GM19397 (cell line): ENCODE measurements around the gene SCMH1.

ENCODE experiments used
- ATAC-seq: cut with Tn5 transposase; IDR thresholded peaks from one replicate; pipeline ENCODE4 v1.9.1; 2021; ENCODE audit warnings: mild to moderate bottlenecking, moderate library complexity; ENCODE audit not compliant: unreplicated experiment

SCMH1 gene

DNA sequence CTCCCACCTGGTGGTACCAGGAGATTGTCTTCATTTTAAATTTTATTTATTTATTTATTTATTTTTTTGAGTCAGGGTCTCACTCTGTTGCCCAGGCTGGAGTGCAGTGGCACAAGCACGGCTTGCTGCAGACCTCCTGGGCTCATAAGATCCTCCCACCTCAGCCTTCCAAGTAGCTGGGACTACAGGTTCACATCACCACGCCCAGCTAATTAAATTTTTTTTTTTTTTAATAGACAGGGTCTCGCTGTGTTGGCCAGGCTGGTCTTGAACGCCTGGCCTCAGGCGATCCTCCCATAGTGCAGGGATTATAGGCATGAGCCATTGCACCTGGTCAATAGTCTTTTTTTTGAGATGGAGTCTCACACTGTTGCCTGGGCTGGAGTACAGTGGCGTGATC lies 229.1 kb downstream of the SCMH1 start:
- ATAC-seq: no peak

DNA sequence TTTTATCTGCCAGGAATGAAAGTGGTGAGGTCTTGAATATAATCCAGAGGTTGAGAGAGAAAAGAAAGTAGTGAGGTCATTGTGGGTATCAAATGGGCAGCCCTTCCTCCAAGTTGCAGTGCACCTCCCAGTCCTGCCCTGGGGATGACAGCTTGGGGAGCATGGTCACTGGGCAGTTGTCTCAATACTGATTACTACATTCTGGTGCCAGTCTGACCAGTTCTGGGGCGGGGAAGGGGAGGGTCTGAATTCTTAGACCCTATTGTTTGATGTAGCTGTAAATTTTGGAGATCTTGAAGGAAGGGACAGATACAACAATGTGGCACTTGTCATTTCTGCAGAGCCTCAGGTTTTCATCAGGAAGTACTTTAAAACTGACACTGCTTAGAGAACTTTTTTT lies 231.8 kb downstream of the SCMH1 start:
- no peak for ATAC-seq

GRCh38 chr1:41009466-41009865 lies 232.6 kb downstream of the SCMH1 start:
- ATAC-seq: no peak

- no peak for ATAC-seq
Observed at GRCh38 chr1:41006942-41007865, 234.9 kb downstream of the SCMH1 start.

DNA sequence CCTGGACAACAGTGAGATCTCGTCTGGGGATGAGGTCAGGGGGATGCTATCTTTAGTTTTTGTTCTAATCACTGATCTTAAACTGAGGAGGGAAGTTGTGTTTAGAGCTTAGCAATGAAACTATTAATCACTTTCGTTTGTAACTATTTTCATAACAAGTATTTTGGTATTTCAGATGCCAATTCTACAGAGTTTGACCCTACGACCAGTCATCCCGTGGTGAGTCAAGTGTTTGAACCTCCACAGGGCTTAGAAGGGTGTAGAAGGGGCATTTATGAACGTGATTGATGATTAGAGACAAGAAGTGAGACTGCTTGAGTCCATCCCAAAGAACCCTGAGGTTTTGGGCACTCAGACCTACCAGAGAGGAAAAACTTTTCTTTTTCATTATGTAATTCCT lies 236.2 kb downstream of the SCMH1 start:
- ATAC-seq: no peak

GRCh38 chr1:41003640-41004220 lies 238.4 kb downstream of the SCMH1 start:
- ATAC-seq: peak; percentile 91

DNA sequence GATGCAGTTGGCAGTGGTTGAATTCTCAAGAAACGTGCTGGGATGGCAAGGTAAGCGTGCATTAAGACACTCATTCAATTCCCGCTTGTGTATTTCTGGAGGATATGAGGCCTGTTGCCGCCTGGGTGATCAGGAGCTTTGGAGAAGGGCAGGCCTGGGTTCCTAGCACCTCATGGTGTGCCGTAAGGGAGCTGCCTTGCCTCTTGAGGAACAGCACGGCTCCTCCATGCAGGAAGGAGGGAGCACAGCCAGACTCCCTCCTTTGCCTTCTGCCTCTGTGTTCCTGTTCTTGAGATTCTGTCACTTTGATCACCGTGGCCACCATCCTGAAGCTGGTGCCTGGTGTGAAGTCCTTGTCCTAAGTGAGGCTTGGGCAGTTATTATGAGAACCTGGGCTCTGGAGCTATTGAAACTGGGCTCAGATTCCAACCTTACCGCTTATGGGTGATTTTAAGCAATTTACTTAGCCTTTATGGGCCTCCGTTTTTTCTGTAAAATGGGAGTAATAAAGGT lies 238.9 kb downstream of the SCMH1 start:
- peak; percentile 2 for ATAC-seq

GRCh38 chr1:40998668-40999067 lies 243.4 kb downstream of the SCMH1 start:
- no peak for ATAC-seq

- no peak for ATAC-seq
Observed at GRCh38 chr1:40997096-40997495, 245.0 kb downstream of the SCMH1 start.

DNA sequence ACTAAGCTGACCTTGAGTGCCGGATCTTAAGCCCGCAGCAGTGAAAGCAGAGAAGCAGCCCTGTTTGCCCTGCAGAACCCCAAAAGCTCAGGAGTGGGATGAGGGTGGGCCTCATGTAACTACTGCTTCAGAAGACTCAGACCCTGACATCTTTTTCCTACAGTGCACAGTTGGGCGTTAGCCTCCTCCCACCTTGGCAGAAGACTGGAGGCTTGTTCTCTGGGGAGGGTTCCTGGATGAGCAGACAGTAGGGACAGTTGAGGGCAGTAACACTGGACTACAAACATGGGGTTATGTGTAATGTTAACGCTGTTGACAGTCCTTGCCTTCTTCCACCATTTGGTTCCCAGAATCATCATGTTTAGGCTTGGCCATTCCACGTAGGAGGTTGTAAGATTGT lies 253.0 kb downstream of the SCMH1 start:
- ATAC-seq: no peak

- ATAC-seq: no peak
Observed at GRCh38 chr1:40988280-40988679, 253.8 kb downstream of the SCMH1 start.

DNA sequence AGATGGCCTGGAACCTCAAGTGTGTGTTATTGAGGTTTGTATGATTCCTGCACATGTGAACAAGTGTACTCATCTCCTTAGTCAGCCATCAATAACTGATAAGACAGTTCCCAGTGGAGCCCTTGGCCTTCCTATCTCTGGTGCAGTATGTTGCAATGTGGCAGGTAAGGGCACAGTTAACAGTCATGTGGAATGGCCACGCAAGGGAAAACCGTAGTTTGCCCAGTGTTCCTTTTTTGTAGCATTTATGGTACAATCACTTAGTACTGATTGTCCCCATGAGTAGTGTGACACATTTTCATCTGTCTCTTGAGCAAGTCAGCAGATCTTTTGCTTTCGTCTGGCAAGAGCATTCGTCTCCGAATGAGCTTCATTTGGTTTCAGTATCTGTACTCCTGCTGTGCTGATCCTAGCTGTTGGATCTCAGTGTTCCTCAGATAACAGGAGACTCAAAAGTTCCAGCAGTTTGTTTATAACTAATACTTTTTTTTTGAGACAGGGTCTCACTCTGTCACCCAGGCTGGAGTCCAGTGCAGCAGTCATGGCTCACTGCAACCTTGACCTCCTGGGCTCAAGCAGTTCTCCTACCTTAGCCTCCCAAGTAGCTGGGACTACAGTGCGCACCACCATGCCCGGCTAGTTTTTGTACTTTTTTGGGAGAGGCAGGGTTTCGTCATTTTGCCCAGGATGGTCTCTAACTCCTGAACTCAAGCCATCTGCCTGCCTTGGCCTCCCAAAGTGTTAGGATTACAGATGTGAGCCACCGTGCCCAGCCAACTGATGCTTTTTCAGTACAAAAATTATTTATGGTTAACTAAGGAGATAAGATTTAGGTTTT lies 254.4 kb downstream of the SCMH1 start:
- no peak for ATAC-seq

GRCh38 chr1:40986956-40987355 lies 255.2 kb downstream of the SCMH1 start:
- no peak for ATAC-seq

DNA sequence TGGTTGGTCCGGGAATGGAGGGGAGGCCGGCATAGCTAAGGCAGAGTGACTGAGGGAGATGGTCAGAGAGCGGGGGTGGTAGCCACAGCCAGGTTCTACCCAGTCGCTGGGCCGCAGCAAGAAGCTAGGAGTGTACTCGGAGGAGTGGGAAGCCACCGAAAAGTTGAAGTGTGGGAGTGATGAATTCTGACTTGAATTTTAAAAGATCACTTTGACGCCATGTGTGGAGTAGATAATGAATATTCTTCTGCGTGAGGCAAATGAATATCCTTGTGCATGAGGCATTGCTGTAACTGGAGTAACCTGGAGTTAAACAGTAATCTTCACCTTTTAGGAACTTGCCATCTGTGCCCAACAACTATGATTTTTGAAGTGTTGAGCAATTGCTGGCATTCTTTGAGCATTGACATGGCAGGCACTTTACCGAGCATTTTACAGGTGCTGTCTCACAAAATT lies 255.8 kb downstream of the SCMH1 start:
- ATAC-seq: no peak

GRCh38 chr1:40985875-40986274 lies 256.2 kb downstream of the SCMH1 start:
- no peak for ATAC-seq

- ATAC-seq: no peak
Observed at GRCh38 chr1:40985161-40985560, 256.9 kb downstream of the SCMH1 start.

DNA sequence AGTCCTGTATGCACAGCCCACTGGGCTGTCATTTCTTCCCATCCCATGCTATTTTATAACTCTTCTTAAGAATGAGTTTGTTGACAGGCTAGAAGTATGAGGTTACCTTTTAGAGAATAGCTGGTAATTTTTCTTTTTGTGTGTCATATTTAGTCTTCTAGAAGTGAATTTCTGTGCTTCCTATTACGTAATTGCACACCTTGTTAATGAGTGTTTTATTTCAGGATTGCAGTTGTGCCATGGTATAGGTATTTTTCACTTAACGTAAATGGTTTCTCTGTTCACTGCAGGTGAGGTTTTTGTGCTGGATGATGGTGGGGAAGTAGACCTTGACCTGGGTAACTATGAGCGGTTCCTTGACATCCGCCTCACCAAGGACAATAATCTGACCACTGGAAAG lies 257.6 kb downstream of the SCMH1 start:
- ATAC-seq: no peak

- ATAC-seq: no peak
Observed at GRCh38 chr1:40984066-40984465, 258.0 kb downstream of the SCMH1 start.

DNA sequence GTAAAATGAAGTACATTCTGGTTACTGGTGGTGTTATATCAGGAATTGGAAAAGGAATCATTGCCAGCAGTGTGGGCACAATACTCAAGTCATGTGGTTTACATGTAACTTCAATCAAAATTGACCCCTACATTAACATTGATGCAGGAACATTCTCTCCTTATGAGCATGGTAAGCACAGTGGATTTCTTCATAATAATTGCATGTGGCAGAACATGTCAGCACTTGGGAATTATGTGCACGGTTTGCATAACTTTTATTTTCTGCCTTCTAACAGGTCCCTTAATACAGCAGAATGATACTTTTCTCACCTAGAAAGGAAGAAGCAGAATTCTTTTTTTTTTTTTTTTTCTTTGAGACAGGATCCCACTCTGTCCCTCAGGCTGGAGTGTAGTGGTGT lies 258.8 kb downstream of the SCMH1 start:
- no peak for ATAC-seq

- no peak for ATAC-seq
Observed at GRCh38 chr1:40982721-40983120, 259.4 kb downstream of the SCMH1 start.
